ENCODE measurements around the gene CSRNP3. TPM values are rescaled to one million over a fixed set of nuclear protein-coding genes. Genes with fewer than 3 reads are reported as not detected.

CSRNP3 gene
- total RNA-seq, 1 experiment from 2014 or later, result not detected

- ATAC-seq, result no peak
- no peak overlapping the region for H3K4me3 ChIP-seq (ENCODE audit: low read depth in 2 of 2, low read length in 2 of 2)
- no peaks in the 10 kb centered on the region for H3K9me3 ChIP-seq (ENCODE audit: control insufficient read depth, insufficient read depth, low read depth, low read length)
- no peak overlapping the region for H3K27ac ChIP-seq (ENCODE audit: low read length)
- in situ Hi-C loops (cut with HindIII; ENCODE audit: low pct_unique_long_range_greater_than_20kb, low sequenced_read_pairs), result no loop called here
- ChIA-PET POLR2A (no interaction called here), CTCF (no interaction called here)
- no peaks in the 10 kb centered on the region for H3K27me3 ChIP-seq (ENCODE audit: control insufficient read depth, insufficient read depth, low read length)
- intact Hi-C loops (cut with micrococcal nuclease; ENCODE audit: unreplicated experiment), result no loop called here
- no peak for DNase-seq (ENCODE audit: low read depth, low spot score)
- no peaks in the 10 kb centered on the region for H3K4me1 ChIP-seq (ENCODE audit: control insufficient read depth, insufficient read depth, low read length)
- no peaks in the 10 kb centered on the region for H3K36me3 ChIP-seq (ENCODE audit: control insufficient read depth, insufficient read depth, low read length)
- TF ChIP-seq SIN3A (IDR thresholded peaks at IDR 0.05; ENCODE audit: borderline replicate concordance, insufficient read depth, low read depth, low read length), result no peak
- TF ChIP-seq TCF7L2 (IDR thresholded peaks at IDR 0.05; ENCODE audit: low read depth, low read length), result no peak
- TF ChIP-seq POLR2AphosphoS5 (IDR thresholded peaks at IDR 0.05; ENCODE audit: low read depth, low read length), result no peak
- no peak for TF ChIP-seq REST (IDR thresholded peaks at IDR 0.05; ENCODE audit: insufficient read depth in 1 of 2, low read depth in 2 of 2, low read length in 1 of 2)
- no peak for TF ChIP-seq CTCF (IDR thresholded peaks at IDR 0.05)
- BruUV-seq (replicated peaks), result no TSS peak
Observed at GRCh38 chr2:165636959-165637358, 167.5 kb downstream of the CSRNP3 start.

GRCh38 chr2:165637396-165637795 lies 167.9 kb downstream of the CSRNP3 start:
- H3K9me3 ChIP-seq (ENCODE audit: control insufficient read depth, insufficient read depth, low read depth, low read length), result no peaks in the 10 kb centered on the region
- H3K36me3 ChIP-seq (ENCODE audit: control insufficient read depth, insufficient read depth, low read length), result no peaks in the 10 kb centered on the region
- H3K4me1 ChIP-seq (ENCODE audit: control insufficient read depth, insufficient read depth, low read length), result no peaks in the 10 kb centered on the region
- H3K27ac ChIP-seq (ENCODE audit: low read length), result no peak overlapping the region
- no TSS peak for BruUV-seq (replicated peaks)
- no peak for TF ChIP-seq POLR2AphosphoS5 (IDR thresholded peaks at IDR 0.05; ENCODE audit: low read depth, low read length)
- ChIA-PET CTCF (no interaction called here), POLR2A (no interaction called here)
- ATAC-seq (no peak), DNase-seq (ENCODE audit: low read depth, low spot score) (no peak)
- H3K27me3 ChIP-seq (ENCODE audit: control insufficient read depth, insufficient read depth, low read length), result no peaks in the 10 kb centered on the region
- H3K4me3 ChIP-seq (ENCODE audit: low read depth in 2 of 2, low read length in 2 of 2), result no peak overlapping the region
- intact Hi-C loops (cut with micrococcal nuclease; ENCODE audit: unreplicated experiment) (no loop called here), in situ Hi-C loops (cut with HindIII; ENCODE audit: low pct_unique_long_range_greater_than_20kb, low sequenced_read_pairs) (no loop called here)

GRCh38 chr2:165639504-165639903 lies 170.0 kb downstream of the CSRNP3 start:
- H3K27me3 ChIP-seq (ENCODE audit: control insufficient read depth, insufficient read depth, low read length), result no peaks in the 10 kb centered on the region
- intact Hi-C loops (cut with micrococcal nuclease; ENCODE audit: unreplicated experiment) (no loop called here), in situ Hi-C loops (cut with HindIII; ENCODE audit: low pct_unique_long_range_greater_than_20kb, low sequenced_read_pairs) (no loop called here)
- DNase-seq (ENCODE audit: low read depth, low spot score), result no peak
- H3K36me3 ChIP-seq (ENCODE audit: control insufficient read depth, insufficient read depth, low read length), result no peaks in the 10 kb centered on the region
- H3K27ac ChIP-seq (ENCODE audit: low read length), result no peak overlapping the region
- CTCF ChIA-PET, result no interaction called here
- no peak overlapping the region for H3K4me3 ChIP-seq (ENCODE audit: low read depth in 2 of 2, low read length in 2 of 2)
- no peaks in the 10 kb centered on the region for H3K9me3 ChIP-seq (ENCODE audit: control insufficient read depth, insufficient read depth, low read depth, low read length)
- POLR2A ChIA-PET, result no interaction called here
- H3K4me1 ChIP-seq (ENCODE audit: control insufficient read depth, insufficient read depth, low read length), result no peaks in the 10 kb centered on the region
- ATAC-seq, result no peak
- BruUV-seq (replicated peaks), result no TSS peak
- no peak for TF ChIP-seq POLR2AphosphoS5 (IDR thresholded peaks at IDR 0.05; ENCODE audit: low read depth, low read length)
- no peak for TF ChIP-seq TCF7L2 (IDR thresholded peaks at IDR 0.05; ENCODE audit: low read depth, low read length)
- no peak for TF ChIP-seq REST (IDR thresholded peaks at IDR 0.05; ENCODE audit: insufficient read depth in 1 of 2, low read depth in 2 of 2, low read length in 1 of 2)
- no peak for TF ChIP-seq CTCF (IDR thresholded peaks at IDR 0.05)
- no peak for TF ChIP-seq SIN3A (IDR thresholded peaks at IDR 0.05; ENCODE audit: borderline replicate concordance, insufficient read depth, low read depth, low read length)

Measured in Panc1 (cell line).